ENCODE results near the gene TAAR2. TPM values are rescaled to one million over a fixed set of nuclear protein-coding genes. Genes with fewer than 3 reads are reported as not detected.
"Not testable (repeated sequence)": the region's sequence is repeated elsewhere in the genome, so short reads cannot be mapped to it uniquely, and the experiment has no call there.

The TAAR2 gene
- not detected for polyA plus RNA-seq

GRCh38 chr6:132624175-132624574, at the start of gene TAAR2:
TSS of gene TAAR2 (minus strand) at chr6:132624275. CDS start at chr6:132624275, 0 bp downstream.
- 94 to 95% (median 94%) methylated on average over 6 of the region's 6 CpGs for WGBS, 3 donors
- H3K27ac ChIP-seq (ENCODE audit: low read depth, low read length) = no peak within 1 kb of the TSS

- WGBS, 3 donors = 73 to 89% (median 82%) methylated on average over 10 of the region's 10 CpGs
- H3K27ac ChIP-seq (ENCODE audit: low read depth, low read length) = no peak overlapping the region
These were observed 49.5 kb upstream of the TAAR2 start for GRCh38 chr6:132673376-132674094.

- H3K27ac ChIP-seq (ENCODE audit: low read depth, low read length) = no peak overlapping the region
- WGBS, 3 donors = 31 to 93% (median 89%) methylated on average over 1 of the region's 1 CpG
These were observed 47.2 kb upstream of the TAAR2 start for GRCh38 chr6:132671295-132671694.

DNA sequence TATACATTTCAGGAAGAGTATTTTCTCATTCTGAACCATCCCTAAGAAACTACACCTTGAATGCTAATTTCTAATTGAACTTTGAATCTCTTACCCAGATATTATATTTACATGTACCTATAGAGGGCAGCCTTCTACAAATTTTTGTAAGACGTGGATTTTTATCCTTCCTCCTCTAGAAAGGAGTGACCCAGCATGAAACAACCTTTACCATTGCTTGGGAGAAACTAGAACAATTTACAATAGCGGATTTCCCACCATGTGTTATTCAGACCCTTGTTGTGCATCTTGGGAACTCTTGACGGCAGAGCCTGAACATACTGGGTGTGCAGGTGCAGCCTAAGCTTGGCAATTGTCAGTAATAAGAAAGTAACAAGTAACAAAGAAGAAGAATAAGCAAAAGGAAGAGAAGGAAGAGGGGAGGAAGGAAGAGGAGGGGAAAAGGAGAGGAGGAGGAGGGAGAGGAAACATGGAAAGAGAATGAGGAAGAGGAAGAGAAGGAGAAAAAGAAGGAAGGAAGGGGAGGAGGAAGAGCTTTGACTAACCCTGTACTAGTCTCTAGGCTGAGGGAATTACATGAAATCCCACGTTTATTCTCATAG, 45.7 kb upstream of the TAAR2 start:
- H3K27ac ChIP-seq (ENCODE audit: low read depth, low read length) = no peak overlapping the region
- 2 to 10% (median 6%) methylated on average over 4 of the region's 4 CpGs for WGBS, 3 donors

GRCh38 chr6:132666118-132666517, 42.0 kb upstream of the TAAR2 start:
- 77 to 89% (median 88%) methylated on average over 4 of the region's 4 CpGs for WGBS, 3 donors
- no peak overlapping the region for H3K27ac ChIP-seq (ENCODE audit: low read depth, low read length)

- 97 to 100% (median 100%) methylated on average over 1 of the region's 1 CpG for WGBS, 3 donors
These were observed 40.4 kb upstream of the TAAR2 start for GRCh38 chr6:132664309-132665034.

GRCh38 chr6:132663661-132664060, 39.6 kb upstream of the TAAR2 start:
- no peak overlapping the region for H3K27ac ChIP-seq (ENCODE audit: low read depth, low read length)
- WGBS, 3 donors = 70 to 92% (median 80%) methylated on average over 1 of the region's 1 CpG

More at GRCh38 chr6:132664309-132665034, 40.4 kb upstream of the TAAR2 start:
- no peak overlapping the region for H3K27ac ChIP-seq (ENCODE audit: low read depth, low read length)

GRCh38 chr6:132661906-132662305, 37.8 kb upstream of the TAAR2 start:
- H3K27ac ChIP-seq (ENCODE audit: low read depth, low read length) = no peak overlapping the region
- 76 to 84% (median 80%) methylated on average over 4 of the region's 4 CpGs for WGBS, 3 donors

GRCh38 chr6:132659082-132659481, 35.0 kb upstream of the TAAR2 start, which contains the start of gene TAAR1:
TSS of gene TAAR1 (minus strand) at chr6:132659182. CDS start at chr6:132646003, 13,179 bp downstream.
- no peak within 1 kb of the TSS for H3K27ac ChIP-seq (ENCODE audit: low read depth, low read length)
- 81 to 94% (median 91%) methylated on average over 3 of the region's 3 CpGs for WGBS, 3 donors

DNA sequence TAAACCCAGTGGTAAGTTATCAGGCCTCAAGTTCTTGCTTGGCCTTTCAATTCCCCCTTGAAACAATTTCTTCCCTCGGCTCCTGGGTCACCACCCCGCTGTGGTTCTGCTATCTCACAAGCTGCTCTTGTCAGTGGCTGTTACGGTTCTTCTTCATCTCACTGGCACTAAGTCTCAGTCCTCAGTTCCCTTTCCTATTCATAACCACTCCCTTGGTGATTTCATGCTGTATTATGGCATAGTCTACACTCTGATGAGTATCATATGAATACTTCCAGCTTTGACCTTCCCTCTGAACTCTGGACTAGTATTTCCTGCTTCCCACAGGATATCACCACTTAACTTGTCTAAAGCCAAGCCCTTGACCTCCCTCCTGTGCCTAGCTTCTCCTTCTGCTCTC, 27.0 kb upstream of the TAAR2 start:
- WGBS, 3 donors = 60 to 90% (median 69%) methylated on average over 3 of the region's 3 CpGs
- H3K27ac ChIP-seq (ENCODE audit: low read depth, low read length) = no peak overlapping the region

DNA sequence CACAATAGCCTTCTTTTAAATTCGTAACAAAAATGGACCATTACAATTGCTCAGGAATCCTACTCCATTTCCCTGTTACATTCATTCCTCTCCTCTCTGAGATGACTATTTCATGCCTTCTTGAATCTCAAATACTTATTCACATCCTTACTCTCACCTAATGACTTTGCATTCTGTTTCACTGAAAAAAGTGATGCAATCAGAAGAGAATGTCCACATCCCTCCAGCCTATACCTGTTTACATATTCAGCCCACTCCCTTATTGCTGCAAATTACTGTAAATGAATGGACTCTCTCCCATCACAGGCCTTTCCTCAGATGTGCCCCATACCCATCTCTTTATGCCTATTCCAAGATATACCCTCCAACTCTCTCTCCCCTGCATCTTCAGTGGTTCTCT, 26.4 kb upstream of the TAAR2 start:
- no peak overlapping the region for H3K27ac ChIP-seq (ENCODE audit: low read depth, low read length)
- WGBS, 3 donors = 81 to 91% (median 87%) methylated on average over 1 of the region's 1 CpG

DNA sequence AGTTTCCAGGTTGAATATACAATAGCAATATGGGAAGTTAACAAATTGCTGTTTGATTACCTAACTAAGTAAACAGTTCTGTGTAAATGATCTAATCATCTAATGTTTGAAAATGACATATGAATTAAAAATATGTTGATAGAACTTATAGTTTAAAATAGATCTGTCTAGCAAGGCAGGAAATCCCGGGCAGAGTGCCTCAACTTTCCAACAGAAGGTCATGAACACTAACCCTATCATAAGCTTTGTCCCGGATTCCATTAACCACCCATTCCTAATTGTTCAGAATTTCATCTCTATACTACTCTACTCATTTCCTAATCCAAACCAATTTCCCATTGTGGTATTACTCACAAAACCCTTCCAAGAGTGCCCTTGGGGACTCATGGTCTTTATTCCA, 24.8 kb upstream of the TAAR2 start:
- 8 to 69% (median 57%) methylated on average over 2 of the region's 2 CpGs for WGBS, 3 donors

GRCh38 chr6:132648356-132648755, 24.3 kb upstream of the TAAR2 start:
- 34 to 65% (median 61%) methylated on average over 2 of the region's 2 CpGs for WGBS, 3 donors
- H3K27ac ChIP-seq (ENCODE audit: low read depth, low read length) = no peak overlapping the region

More for the DNA sequence above, 24.8 kb upstream of the TAAR2 start:
- no peak overlapping the region for H3K27ac ChIP-seq (ENCODE audit: low read depth, low read length)

GRCh38 chr6:132643547-132643946, 19.5 kb upstream of the TAAR2 start:
- 84 to 89% (median 85%) methylated on average over 3 of the region's 3 CpGs for WGBS, 3 donors
- no peak overlapping the region for H3K27ac ChIP-seq (ENCODE audit: low read depth, low read length)

DNA sequence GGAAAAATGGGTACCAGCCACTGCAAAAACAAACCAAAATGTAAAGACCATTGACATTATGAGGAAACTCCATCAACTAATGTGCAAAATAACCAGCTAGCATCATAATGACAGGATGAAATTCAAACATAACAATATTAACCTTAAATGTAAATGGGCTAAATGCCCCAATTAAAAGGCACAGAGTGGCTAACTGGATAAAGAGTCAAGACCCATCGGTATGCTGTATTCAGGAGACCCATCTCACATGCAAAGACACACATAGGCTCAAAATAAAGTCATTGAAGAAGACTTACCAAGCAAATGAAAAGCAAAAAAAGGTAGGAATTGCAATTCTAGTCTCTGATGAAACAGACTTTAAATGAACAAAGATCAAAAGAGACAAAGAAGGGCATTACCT, 13.1 kb upstream of the TAAR2 start:
- 83 to 92% (median 90%) methylated on average over 1 of the region's 1 CpG for WGBS, 3 donors
- H3K27ac ChIP-seq (ENCODE audit: low read depth, low read length) = not testable (repeated sequence)

DNA sequence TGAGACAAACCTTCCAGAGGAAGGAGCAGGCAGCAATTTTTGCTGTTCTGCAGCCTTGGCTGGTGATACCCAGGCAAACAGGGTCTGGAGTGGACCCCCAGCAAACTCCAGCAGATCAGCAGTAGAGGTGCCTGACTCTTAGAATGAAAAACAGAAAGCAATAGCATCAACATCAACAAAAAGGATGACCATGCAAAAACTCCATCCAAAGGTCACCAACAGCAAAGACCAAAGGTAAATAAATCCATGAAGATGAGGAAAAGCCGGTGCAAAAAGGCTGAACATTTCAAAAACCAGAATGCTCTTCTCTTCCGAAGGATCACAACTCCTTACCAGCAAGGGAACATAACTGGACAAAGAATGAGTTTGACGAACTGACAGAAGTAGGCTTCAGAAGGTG, 11.8 kb upstream of the TAAR2 start:
- 77 to 92% (median 89%) methylated on average over 3 of the region's 3 CpGs for WGBS, 3 donors
- not testable (repeated sequence) for H3K27ac ChIP-seq (ENCODE audit: low read depth, low read length)

DNA sequence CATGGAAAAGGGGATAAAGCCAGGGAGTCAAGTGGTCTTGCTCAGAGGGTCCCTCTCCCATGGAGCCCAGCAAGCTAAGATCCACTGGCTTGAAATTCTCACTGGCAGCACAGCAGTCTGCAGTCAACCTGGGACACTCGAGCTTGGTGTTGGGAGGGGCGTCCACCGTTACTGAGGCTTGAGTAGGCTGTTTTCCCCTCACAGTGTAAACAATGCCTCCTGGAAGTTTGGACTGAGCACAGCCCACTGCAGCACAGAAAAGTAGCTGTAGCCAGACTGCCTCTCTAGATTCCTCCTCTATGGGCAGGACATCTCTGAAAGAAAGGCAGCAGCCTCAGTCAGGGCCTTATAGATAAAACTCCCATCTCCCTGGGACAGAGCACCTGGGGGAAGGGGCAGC, 11.2 kb upstream of the TAAR2 start:
- WGBS, 3 donors = 21 to 60% (median 42%) methylated on average over 3 of the region's 3 CpGs
- H3K27ac ChIP-seq (ENCODE audit: low read depth, low read length) = not testable (repeated sequence)

DNA sequence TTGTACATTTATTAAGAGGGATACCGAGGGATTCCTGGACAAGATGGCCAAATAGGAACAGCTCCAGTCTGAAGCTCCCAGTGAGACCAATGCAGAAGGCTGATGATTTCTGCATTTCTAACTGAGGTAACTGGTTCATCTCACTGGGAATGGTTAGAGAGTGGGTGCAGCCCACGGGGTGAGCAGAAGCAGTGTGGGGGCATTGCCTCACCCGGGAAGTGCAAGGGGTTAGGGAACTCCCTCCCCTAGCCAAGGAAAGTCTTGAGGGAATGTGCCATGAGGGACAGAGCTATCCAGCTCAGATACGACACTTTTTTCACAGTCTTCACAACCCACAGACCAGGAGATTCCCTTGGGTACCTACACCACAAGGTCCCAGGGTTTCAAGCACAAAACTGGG, 10.7 kb upstream of the TAAR2 start:
- H3K27ac ChIP-seq (ENCODE audit: low read depth, low read length) = no peak overlapping the region
- 75 to 79% (median 76%) methylated on average over 4 of the region's 4 CpGs for WGBS, 3 donors

DNA sequence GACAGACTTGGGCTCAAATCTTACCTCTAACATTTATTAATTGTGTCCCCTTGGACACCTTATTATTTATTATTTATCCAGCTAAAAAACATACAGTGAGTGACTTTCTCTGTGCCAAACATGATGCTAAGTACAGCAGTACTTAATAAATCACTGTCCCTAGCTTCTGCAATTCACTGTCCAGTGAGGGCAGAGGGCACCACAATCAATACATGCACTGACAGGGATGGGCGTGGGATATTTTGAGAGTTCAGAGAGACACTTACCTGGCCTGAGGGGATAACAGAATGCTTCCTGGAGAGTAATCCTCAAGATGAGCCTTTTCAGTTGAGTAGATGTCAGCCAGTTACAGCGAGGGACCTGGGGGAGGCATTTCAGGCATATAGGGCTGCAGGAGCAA, 9.3 kb upstream of the TAAR2 start:
- H3K27ac ChIP-seq (ENCODE audit: low read depth, low read length) = no peak overlapping the region
- WGBS, 3 donors = 77 to 86% (median 81%) methylated on average over 2 of the region's 2 CpGs
